HCT116 (cell line): Measurements from ENCODE around the gene GAPT. TPM values are rescaled to one million over a fixed set of nuclear protein-coding genes. Genes with fewer than 3 reads are reported as not detected.

Experiments
- ATAC-seq: fragments of 200-7000 bp; cut with Tn5 transposase; 2 replicates; pipeline ENCODE4 v1.9.1; 2020; ENCODE audit warnings: mild to moderate bottlenecking, moderate library complexity
- BruUV-seq: library from RNA; stranded (reverse); fragments of 400-500 nt; replicated peaks from 2 replicates; lab custom pipeline; 2021; lab: Mats Ljungman, UMichigan
- CTCF ChIA-PET: fragments of 300-600 bp; sonication (Branson Sonifier 250); formaldehyde crosslinking; loops from one replicate; lab custom pipeline; 2021; ENCODE audit warnings: antibody characterized with exemption; lab: Charles Lee
- POLR2A ChIA-PET: fragments of 300-600, 350-600 bp; sonication (Branson Sonifier 250); formaldehyde crosslinking; loops from one replicate; lab custom pipeline; 2021; ENCODE audit warnings: antibody characterized with exemption; lab: Charles Lee
- RAD21 ChIA-PET, 2 experiments: fragments of 300-600 bp; sonication (Branson Sonifier 250); formaldehyde crosslinking; loops; one replicate each; lab custom pipeline; 2023; ENCODE audit warnings: low total read pairs in 2 of 2; ENCODE audit not compliant: uncharacterized antibody in 2 of 2, unreplicated experiment in 2 of 2, low non-redundant PET in 1 of 2; lab: Charles Lee
- DNase-seq: peaks from one replicate; pipeline ENCODE4 v3.0.0-alpha.2; 2010; ENCODE audit warnings: low read depth, low spot score
- H2AFZ ChIP-seq: fragments of 200-600 bp; shearing (Covaris generic), sonication (generic); 2 replicates; pipeline ENCODE4 v1.6.1; 2017; ENCODE audit warnings: low read depth, mixed run types, mixed read lengths, antibody characterized with exemption, low read length; ENCODE audit not compliant: poor library complexity, severe bottlenecking
- H3K27ac ChIP-seq: 2 replicates; pipeline ENCODE4 v1.5.1; 2012; ENCODE audit warnings: low read depth, low read length
- H3K27me3 ChIP-seq: fragments of 200-600 bp; sonication (generic); 2 replicates; pipeline ENCODE4 v1.6.1; 2016; ENCODE audit warnings: mixed run types, low read length, mixed read lengths; ENCODE audit not compliant: insufficient read depth
- H3K36me3 ChIP-seq, 2 experiments: fragments of 200-500 bp in 1 of 2; fragments of 200-600 bp in 1 of 2; sonication (Bioruptor generic) in 1 of 2; sonication (generic) in 1 of 2; 2 replicates each; pipeline versions ENCODE4 v1.5.1 to v1.6.1; 2014 to 2016; ENCODE audit warnings: low read length in 2 of 2, inconsistent platforms in 1 of 2, mixed read lengths in 1 of 2, mixed run types in 1 of 2; ENCODE audit not compliant: insufficient read depth in 2 of 2, control insufficient read depth in 1 of 2
- H3K4me1 ChIP-seq, 2 experiments: fragments of 200-600 bp in 1 of 2; sonication (generic) in 1 of 2; 2 replicates each; pipeline versions ENCODE4 v1.5.1 to v1.6.1; 2012 to 2017; ENCODE audit warnings: low read length in 2 of 2, inconsistent platforms in 1 of 2, mild to moderate bottlenecking in 1 of 2, mixed read lengths in 1 of 2, mixed run types in 1 of 2, moderate library complexity in 1 of 2; ENCODE audit not compliant: insufficient read depth in 2 of 2, control insufficient read depth in 1 of 2
- H3K4me2 ChIP-seq: fragments of 200-600 bp; sonication (generic); 2 replicates; pipeline ENCODE4 v1.6.1; 2017; ENCODE audit warnings: mixed run types, low read length, mixed read lengths
- H3K4me3 ChIP-seq, 2 experiments: fragments of 200-600 bp in 1 of 2; sonication (generic) in 1 of 2; replicated peaks in 1 of 2; 2 replicates each; pipeline ENCODE4 v1.5.1; 2011 to 2016; ENCODE audit warnings: low read length in 2 of 2, control low read depth in 1 of 2, low read depth in 1 of 2, mild to moderate bottlenecking in 1 of 2, mixed read lengths in 1 of 2, mixed run types in 1 of 2
- H3K79me2 ChIP-seq: fragments of 200-600 bp; sonication (generic); 2 replicates; pipeline ENCODE4 v1.6.1; 2017; ENCODE audit warnings: mild to moderate bottlenecking, mixed run types, low read length, moderate library complexity, mixed read lengths; ENCODE audit not compliant: insufficient read depth
- H3K9ac ChIP-seq: fragments of 200-600 bp; sonication (generic); 2 replicates; pipeline ENCODE4 v1.6.1; 2016; ENCODE audit warnings: low read length, mixed read lengths
- H3K9me2 ChIP-seq: fragments of 200-600 bp; sonication (generic), shearing (Covaris generic); 2 replicates; pipeline ENCODE4 v1.6.1; 2017; ENCODE audit warnings: mixed run types, mild to moderate bottlenecking, moderate library complexity; ENCODE audit not compliant: insufficient read depth
- H3K9me3 ChIP-seq, 2 experiments: fragments of 200-500 bp in 1 of 2; fragments of 200-600 bp in 1 of 2; sonication (Bioruptor generic) in 1 of 2; sonication (generic) in 1 of 2; 2 replicates each; pipeline ENCODE4 v1.6.1; 2014 to 2017; ENCODE audit warnings: low read length in 2 of 2, mixed read lengths in 2 of 2, inconsistent platforms in 1 of 2, low read depth in 1 of 2, mild to moderate bottlenecking in 1 of 2, mixed run types in 1 of 2, moderate library complexity in 1 of 2; ENCODE audit not compliant: control insufficient read depth in 1 of 2, insufficient read depth in 1 of 2
- H4K20me1 ChIP-seq: fragments of 200-600 bp; sonication (generic), shearing (Covaris generic); 2 replicates; pipeline ENCODE4 v1.6.1; 2017; ENCODE audit warnings: mixed run types, mild to moderate bottlenecking, moderate library complexity; ENCODE audit not compliant: insufficient read depth
- ATF3 ChIP-seq: IDR thresholded peaks from 2 replicates; pipeline ENCODE4 v1.6.1; 2012
- CBX3 ChIP-seq: IDR thresholded peaks from 2 replicates; pipeline ENCODE4 v1.6.1; 2012; ENCODE audit warnings: low read depth
- CEBPB ChIP-seq: IDR thresholded peaks from 2 replicates; pipeline ENCODE4 v1.6.1; 2012; ENCODE audit warnings: low read depth
- ELF1 ChIP-seq: IDR thresholded peaks from 2 replicates; pipeline ENCODE4 v1.6.1; 2012; ENCODE audit warnings: low read depth, borderline replicate concordance
- EZH2 ChIP-seq: fragments of 200-600 bp; sonication (generic); IDR thresholded peaks from 2 replicates; pipeline ENCODE4 v1.6.1; 2017; ENCODE audit warnings: antibody characterized with exemption, mixed run types
- EZH2phosphoT487 ChIP-seq: fragments of 200-600 bp; IDR thresholded peaks from 2 replicates; pipeline ENCODE4 v1.6.1; 2018; ENCODE audit warnings: antibody characterized with exemption, borderline replicate concordance
- FOSL1 ChIP-seq: IDR thresholded peaks from 2 replicates; pipeline ENCODE4 v1.6.1; 2012; ENCODE audit warnings: low read depth
- JUND ChIP-seq: IDR thresholded peaks from 2 replicates; pipeline ENCODE4 v1.6.1; 2012
- MAX ChIP-seq: IDR thresholded peaks from 2 replicates; pipeline ENCODE4 v1.6.1; 2012
- POLR2A ChIP-seq: IDR thresholded peaks from 2 replicates; pipeline ENCODE4 v1.7.0; 2011; ENCODE audit warnings: borderline replicate concordance; ENCODE audit not compliant: insufficient read depth, insufficient read length; ENCODE audit errors: extremely low read depth
- POLR2AphosphoS5 ChIP-seq: IDR thresholded peaks from 2 replicates; pipeline ENCODE4 v1.6.1; 2011; ENCODE audit warnings: mild to moderate bottlenecking, low read depth, low read length, moderate library complexity
- SP1 ChIP-seq: IDR thresholded peaks from 2 replicates; pipeline ENCODE4 v1.6.1; 2012; ENCODE audit warnings: low read depth
- TCF7L2 ChIP-seq: IDR thresholded peaks from 2 replicates; pipeline ENCODE4 v1.7.0; 2011; ENCODE audit warnings: borderline replicate concordance, inconsistent platforms; ENCODE audit not compliant: insufficient read depth, insufficient read length; ENCODE audit errors: extremely low read depth
- YY1 ChIP-seq: IDR thresholded peaks from 2 replicates; pipeline ENCODE4 v1.6.1; 2011; ENCODE audit warnings: low read length, low read depth, moderate library complexity, mild to moderate bottlenecking; ENCODE audit not compliant: insufficient replicate concordance; ENCODE audit errors: extremely low read depth
- ZBTB33 ChIP-seq: IDR thresholded peaks from 2 replicates; pipeline ENCODE4 v1.6.1; 2011; ENCODE audit warnings: mild to moderate bottlenecking, low read length, moderate library complexity; ENCODE audit not compliant: insufficient replicate concordance; ENCODE audit errors: extremely low read depth
- ZFX ChIP-seq: fragments of 450-650 bp; IDR thresholded peaks from 2 replicates; pipeline ENCODE4 v1.6.1; 2017
- ZNF274 ChIP-seq: fragments of 200-500 bp; sonication (Bioruptor generic); IDR thresholded peaks from 2 replicates; pipeline ENCODE4 v1.6.1; 2014; ENCODE audit warnings: mild to moderate bottlenecking, low read depth, low read length, inconsistent platforms
- intact Hi-C: fragments of 100-400 bp; cut with micrococcal nuclease; formaldehyde crosslinking; loops from 2 replicates; pipeline ENCODE4 v1.10.0; 2022
- total RNA-seq: library from RNA; stranded (reverse); gene quantifications from one replicate; pipeline ENCODE4 v1.2.1, GENCODE V29; 2021; ENCODE audit not compliant: unreplicated experiment

Gene GAPT
- total RNA-seq, 1 experiment from 2014 or later: not detected

GRCh38 chr5:58450018-58450417, 41.2 kb upstream of the GAPT start:
- H3K27ac ChIP-seq: no peak overlapping the region
- POLR2A ChIA-PET: no interaction called here
- DNase-seq: no peak

GRCh38 chr5:58450811-58451629, 40.2 kb upstream of the GAPT start:
- Histone ChIP-seq H2AFZ (no peak overlapping the region), H3K36me3 (peaks cover 24 to 25% of the 10 kb centered on the region in 2 experiments), H3K27me3 (no peaks in the 10 kb centered on the region), H3K4me3 (no peak overlapping the region), H3K9me3 (no peaks in the 10 kb centered on the region), H3K9me2 (no peaks in the 10 kb centered on the region), H3K4me2 (no peak overlapping the region), H3K27ac (no peak overlapping the region), H3K9ac (no peak overlapping the region), H3K79me2 (peaks cover 19% of the 10 kb centered on the region), H4K20me1 (peaks cover 22% of the 10 kb centered on the region; the same call in 1 of the 2 replicates), H3K4me1 (no peaks in the 10 kb centered on the region; a peak in 1 of 4 replicates)
- DNase-seq (no peak), ATAC-seq (no peak)
- POLR2A ChIA-PET: interaction anchor here (1.6 to 1.8 kb wide), 2 partner anchors 8 to 10 kb away, joined by 4 to 5 read pairs; partner anchors contain the start of gene PLK2
- intact Hi-C loops: no loop called here
- CTCF ChIA-PET: no interaction called here
- no TSS peak for BruUV-seq
- RAD21 ChIA-PET: no interaction called here
- TF ChIP-seq CBX3 (no peak), EZH2 (no peak), ZFX (no peak), MAX (no peak), ELF1 (no peak), ZBTB33 (no peak), CEBPB (no peak), POLR2A (no peak), ZNF274 (no peak), FOSL1 (no peak), SP1 (no peak)

More at GRCh38 chr5:58450018-58450417, 41.2 kb upstream of the GAPT start:
- no peaks in the 10 kb centered on the region for H3K4me1 ChIP-seq
- RAD21 ChIA-PET: no interaction called here
- intact Hi-C loops: no loop called here
- no peak overlapping the region for H2AFZ ChIP-seq
- BruUV-seq: no TSS peak
- no peaks in the 10 kb centered on the region for H3K9me3 ChIP-seq
- H3K36me3 ChIP-seq: peaks cover 14 to 15% of the 10 kb centered on the region in 2 experiments
- no peak overlapping the region for H3K9ac ChIP-seq
- H3K9me2 ChIP-seq: no peaks in the 10 kb centered on the region
- H3K4me3 ChIP-seq: no peak overlapping the region
- no peaks in the 10 kb centered on the region for H3K27me3 ChIP-seq
- no peak overlapping the region for H3K4me2 ChIP-seq
- no peak for ATAC-seq
- H3K79me2 ChIP-seq: peaks cover 9% of the 10 kb centered on the region; the same call in 1 of the 2 replicates
- TF ChIP-seq YY1: no peak
- no peak for TF ChIP-seq POLR2AphosphoS5
- no peak for TF ChIP-seq EZH2phosphoT487
- TF ChIP-seq JUND: no peak
- no peak for TF ChIP-seq ZNF274
- no peak for TF ChIP-seq ATF3
- no peak for TF ChIP-seq TCF7L2
- CTCF ChIA-PET: no interaction called here
- H4K20me1 ChIP-seq: peaks cover 12% of the 10 kb centered on the region; the same call in 1 of the 2 replicates
